LNCAP (cell line): Measurements from ENCODE around the gene KLHDC9.

Experiments
- CTCF ChIP-seq: fragments of 450-650 bp; IDR thresholded peaks from 2 replicates; pipeline ENCODE4 v1.5.1; 2017; ENCODE audit warnings: mild to moderate bottlenecking

Gene KLHDC9

GRCh38 chr1:161111117-161111516 is 13.0 kb downstream of the KLHDC9 start:
- no peak for TF ChIP-seq CTCF

- TF ChIP-seq CTCF: no peak
Observed at GRCh38 chr1:161111527-161111926, 13.4 kb downstream of the KLHDC9 start.

GRCh38 chr1:161113915-161114314 is 15.8 kb downstream of the KLHDC9 start:
- no peak for TF ChIP-seq CTCF

GRCh38 chr1:161114556-161114955 is 16.4 kb downstream of the KLHDC9 start:
- TF ChIP-seq CTCF: no peak

DNA sequence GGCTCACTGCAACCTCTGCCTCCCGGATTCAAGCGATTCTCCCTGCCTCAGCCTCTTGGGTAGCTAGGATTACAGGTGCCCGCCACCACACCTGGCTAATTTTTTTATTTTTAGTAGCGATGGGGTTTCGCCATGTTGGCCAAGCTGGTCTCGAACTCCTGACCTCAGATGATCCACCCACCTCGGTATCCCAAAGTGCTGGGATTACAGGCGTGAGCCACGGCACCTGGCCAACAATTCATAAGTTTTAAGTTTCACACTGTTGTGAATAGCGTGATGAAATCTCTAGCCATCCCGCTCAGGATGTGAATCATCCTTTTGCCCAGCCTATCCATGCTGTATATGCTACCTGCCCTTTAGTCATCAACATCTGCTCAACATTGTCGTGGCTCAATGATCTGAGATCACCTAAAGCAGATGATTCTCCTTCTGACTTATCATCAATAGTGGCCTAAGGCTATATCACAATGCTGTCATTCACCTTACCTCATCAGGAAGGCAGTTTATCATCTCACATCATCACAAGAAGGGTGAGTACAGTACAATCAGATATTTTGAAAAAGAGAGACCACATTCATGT is 17.1 kb downstream of the KLHDC9 start:
- TF ChIP-seq CTCF: no peak

DNA sequence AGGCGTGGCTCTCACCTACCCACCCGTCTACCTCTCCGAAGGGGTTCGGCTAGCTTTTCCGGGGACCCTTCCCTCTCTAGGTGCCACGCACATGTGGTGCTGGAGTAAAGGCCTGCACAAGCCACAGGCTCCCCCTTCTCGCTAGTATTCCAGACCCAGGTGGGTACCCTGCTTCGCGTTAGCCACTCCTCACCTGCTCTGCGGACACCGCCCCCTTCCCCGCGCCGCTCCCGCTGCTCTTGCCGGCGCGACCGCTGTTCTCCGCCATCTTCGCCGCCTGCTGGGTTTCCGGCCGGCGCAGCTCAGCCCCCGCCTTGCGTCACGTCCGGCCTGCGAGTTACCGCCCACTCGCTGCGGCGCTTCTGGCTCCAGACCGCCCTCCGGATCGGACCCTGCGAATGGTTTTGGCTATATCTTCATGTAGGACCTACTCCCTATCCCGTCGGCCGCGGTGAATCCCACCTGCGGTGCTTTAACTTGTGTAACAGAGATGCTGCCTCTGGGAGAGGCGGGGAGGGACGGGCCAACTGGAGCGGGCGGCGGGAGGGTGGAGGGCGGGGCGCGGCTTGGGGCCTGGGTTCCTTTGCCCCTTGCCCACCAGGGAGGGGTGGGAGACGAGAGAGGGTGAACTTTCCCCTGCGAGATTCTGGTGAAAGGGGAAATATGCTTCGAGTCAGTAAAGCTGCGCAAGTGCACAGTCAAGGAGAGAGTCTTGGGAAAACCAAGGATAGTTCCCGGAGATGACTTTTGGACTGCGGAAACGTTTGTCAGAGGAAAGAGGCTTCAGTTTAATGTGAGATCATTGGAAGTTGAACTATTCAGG is 19.8 kb downstream of the KLHDC9 start, which contains the start of the genes NIT1 and PFDN2:
TSS of gene NIT1 (plus strand) at position 347 of the 823 bp plus-strand sequence. CDS start at position 419, 72 bp downstream.
TSS of gene PFDN2 (minus strand) at position 279 of the 823 bp plus-strand sequence. CDS start at position 268, 11 bp downstream.
- TF ChIP-seq CTCF: no peak

GRCh38 chr1:161119092-161119903 is 21.1 kb downstream of the KLHDC9 start:
- TF ChIP-seq CTCF: peak; percentile 41
